GM08714 (cell line): Measurements from ENCODE around the gene AXIN1.

Experiments
- H3K4me3 ChIP-seq: fragments of 200-500 bp; sonication (Bioruptor generic); 2 replicates; pipeline ENCODE4 v1.5.1; 2014; ENCODE audit warnings: mild to moderate bottlenecking, low read length, inconsistent platforms
- ZNF274 ChIP-seq: IDR thresholded peaks from 2 replicates; pipeline ENCODE4 v1.6.1; 2012; ENCODE audit warnings: mild to moderate bottlenecking, low read depth, low read length

The AXIN1 gene

GRCh38 chr16:253833-254232, 98.7 kb downstream of the AXIN1 start:
- TF ChIP-seq ZNF274, result no peak
- no peak overlapping the region for H3K4me3 ChIP-seq

DNA sequence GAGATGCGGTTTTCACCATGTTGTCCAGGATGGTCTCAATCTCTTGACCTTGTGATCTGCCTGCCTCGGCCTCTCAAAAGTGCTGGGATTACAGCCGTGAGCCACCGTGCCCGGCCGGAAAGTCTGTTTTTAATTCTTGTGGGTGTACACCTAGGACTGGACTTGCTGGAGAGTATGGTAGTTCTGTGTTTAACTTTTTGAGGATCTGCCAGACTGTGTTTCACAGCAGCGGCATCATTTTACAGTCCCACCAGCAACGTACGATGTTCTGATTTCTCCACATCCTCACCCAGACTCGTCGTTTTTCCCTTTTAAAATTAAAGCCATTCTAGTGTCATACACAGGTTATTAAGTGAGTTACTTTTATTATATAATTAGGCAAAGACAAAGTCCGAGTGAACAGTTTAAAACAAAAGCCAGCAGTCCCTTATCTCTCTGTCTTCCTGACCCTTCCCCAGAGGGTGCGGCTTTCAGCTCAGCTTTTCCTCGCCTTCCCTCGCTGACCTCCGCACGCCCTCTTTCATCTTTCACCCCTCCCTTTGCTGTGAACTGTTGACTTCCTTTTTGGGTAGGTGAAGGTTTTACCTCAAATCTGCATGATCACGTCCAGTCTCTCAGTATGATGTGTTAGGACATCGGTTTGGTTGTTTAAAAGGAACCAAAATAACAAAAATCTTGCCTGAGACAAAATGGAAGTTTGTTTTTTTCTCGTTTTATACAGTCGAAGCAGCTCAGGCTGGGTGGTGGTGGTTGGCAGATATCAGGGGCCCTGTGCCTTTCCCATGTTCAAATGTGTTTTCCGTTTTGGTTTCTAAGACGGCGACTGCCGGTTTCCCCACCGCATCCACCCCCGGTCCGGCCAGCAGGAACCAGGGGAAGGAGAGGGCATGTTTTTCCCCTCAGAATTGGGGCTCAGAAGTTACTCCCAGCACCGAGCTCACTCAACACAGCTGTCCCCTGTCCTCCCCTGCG, 99.9 kb downstream of the AXIN1 start:
- H3K4me3 ChIP-seq, result peak overlapping the region; percentile 1; the same call in 1 of the 2 replicates
- no peak for TF ChIP-seq ZNF274

DNA sequence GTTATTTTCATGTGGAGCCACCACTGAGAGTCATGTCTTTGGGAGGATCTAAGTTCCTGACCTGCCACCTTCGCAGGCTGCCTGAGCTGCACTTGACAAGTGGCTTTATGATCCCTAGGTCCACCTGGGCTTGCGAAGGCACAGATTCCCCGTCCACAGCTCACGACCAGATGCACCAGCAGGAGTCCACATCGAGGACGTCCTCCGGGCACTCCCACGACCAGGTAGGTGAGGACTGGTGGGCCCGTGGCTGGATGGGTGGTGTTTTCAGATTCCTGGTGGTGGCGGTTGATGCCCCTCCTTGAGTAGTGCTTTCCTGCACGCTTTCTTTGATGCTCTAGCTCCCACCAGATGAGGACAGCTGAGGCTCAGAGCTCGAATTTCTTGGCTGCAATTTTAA, 103.1 kb downstream of the AXIN1 start:
- H3K4me3 ChIP-seq, result no peak overlapping the region
- TF ChIP-seq ZNF274, result no peak

GRCh38 chr16:247027-247426, 105.5 kb downstream of the AXIN1 start:
- TF ChIP-seq ZNF274, result no peak
- no peak overlapping the region for H3K4me3 ChIP-seq

DNA sequence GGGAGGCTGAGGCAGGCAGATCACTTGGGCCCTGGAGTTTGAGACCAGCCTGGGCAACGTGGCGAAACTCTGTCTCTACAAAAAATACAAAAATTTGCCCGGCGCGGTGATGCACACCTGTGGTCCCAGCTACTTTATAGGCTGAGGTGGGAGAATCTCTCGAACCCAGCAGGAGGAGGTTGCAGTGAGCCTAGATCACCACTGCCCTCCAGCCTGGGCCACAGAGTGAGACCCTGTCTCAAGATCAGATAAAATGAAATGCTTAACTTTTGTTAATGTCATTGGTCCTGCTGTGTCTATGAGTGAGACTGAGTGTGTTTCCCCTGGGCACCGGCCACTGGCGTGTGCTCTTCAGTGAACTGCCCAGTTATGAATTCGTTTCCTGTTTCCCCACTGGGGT, 107.4 kb downstream of the AXIN1 start:
- TF ChIP-seq ZNF274, result no peak
- no peak overlapping the region for H3K4me3 ChIP-seq

- TF ChIP-seq ZNF274, result no peak
- no peak overlapping the region for H3K4me3 ChIP-seq
These were observed 109.2 kb downstream of the AXIN1 start for GRCh38 chr16:243348-243747.

DNA sequence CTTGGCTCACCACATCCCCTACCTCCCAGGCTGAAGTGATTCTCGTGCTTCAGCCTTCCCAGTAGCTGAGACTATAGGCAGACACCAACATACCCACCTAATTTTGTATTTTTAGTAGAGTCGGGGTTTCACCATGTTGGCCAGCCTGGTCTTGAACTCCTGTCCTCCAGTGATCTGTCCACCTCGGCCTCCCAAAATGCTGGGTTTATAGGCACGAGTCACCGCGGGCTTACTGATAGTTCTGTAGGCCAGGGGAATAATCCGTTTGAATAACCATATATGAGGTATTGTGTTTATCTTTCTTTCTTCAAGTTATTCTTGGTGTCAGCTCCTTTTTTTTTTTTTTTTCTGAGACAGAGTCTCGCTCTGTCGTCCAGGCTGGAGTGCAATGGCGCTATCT, 110.2 kb downstream of the AXIN1 start:
- no peak for TF ChIP-seq ZNF274
- H3K4me3 ChIP-seq, result no peak overlapping the region

DNA sequence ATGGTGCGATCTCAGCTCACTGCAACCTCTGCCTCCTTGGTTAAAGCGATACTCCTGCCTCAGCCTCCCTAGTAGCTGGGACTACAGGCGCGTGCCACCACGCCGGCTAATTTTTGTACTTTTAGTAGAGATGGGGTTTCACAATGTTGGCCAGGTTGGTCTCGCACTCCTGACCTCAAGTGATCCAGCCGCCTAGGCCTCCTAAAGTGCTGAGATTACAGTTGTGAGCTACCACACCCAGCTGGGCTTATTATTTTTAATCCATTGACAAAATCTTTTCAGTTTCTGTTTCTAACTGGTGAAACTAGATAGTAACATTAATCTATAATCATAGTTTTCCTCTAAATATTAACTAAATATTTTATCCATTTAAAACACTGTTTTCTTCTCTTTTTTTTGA, 112.0 kb downstream of the AXIN1 start:
- no peak for TF ChIP-seq ZNF274
- no peak overlapping the region for H3K4me3 ChIP-seq

- no peak for TF ChIP-seq ZNF274
- no peak overlapping the region for H3K4me3 ChIP-seq
These were observed 112.6 kb downstream of the AXIN1 start for GRCh38 chr16:239948-240277.
